ENCODE data around the gene RALGDS.
A peak's percentile ranks its signal among the peaks of the same experiment; 100 is the strongest.
"Not testable (repeated sequence)": the region's sequence is repeated elsewhere in the genome, so short reads cannot be mapped to it uniquely, and the experiment has no call there.

The RALGDS gene

GRCh38 chr9:133106511-133107244 lies 14.4 kb downstream of the RALGDS start:
- DNase-seq (ENCODE audit: low spot score), result no peak

- DNase-seq (ENCODE audit: low spot score), result no peak
Observed at GRCh38 chr9:133105461-133105770, 15.6 kb downstream of the RALGDS start.

- no peak for DNase-seq (ENCODE audit: low spot score)
Observed at GRCh38 chr9:133104718-133105460, 16.2 kb downstream of the RALGDS start.

GRCh38 chr9:133103987-133104505 lies 17.0 kb downstream of the RALGDS start:
- DNase-seq (ENCODE audit: low spot score), result no peak

GRCh38 chr9:133103183-133103986 lies 17.7 kb downstream of the RALGDS start:
- peak; percentile 79 for DNase-seq (ENCODE audit: low spot score)

- no peak for DNase-seq (ENCODE audit: low spot score)
Observed at GRCh38 chr9:133102190-133103021, 18.6 kb downstream of the RALGDS start.

DNA sequence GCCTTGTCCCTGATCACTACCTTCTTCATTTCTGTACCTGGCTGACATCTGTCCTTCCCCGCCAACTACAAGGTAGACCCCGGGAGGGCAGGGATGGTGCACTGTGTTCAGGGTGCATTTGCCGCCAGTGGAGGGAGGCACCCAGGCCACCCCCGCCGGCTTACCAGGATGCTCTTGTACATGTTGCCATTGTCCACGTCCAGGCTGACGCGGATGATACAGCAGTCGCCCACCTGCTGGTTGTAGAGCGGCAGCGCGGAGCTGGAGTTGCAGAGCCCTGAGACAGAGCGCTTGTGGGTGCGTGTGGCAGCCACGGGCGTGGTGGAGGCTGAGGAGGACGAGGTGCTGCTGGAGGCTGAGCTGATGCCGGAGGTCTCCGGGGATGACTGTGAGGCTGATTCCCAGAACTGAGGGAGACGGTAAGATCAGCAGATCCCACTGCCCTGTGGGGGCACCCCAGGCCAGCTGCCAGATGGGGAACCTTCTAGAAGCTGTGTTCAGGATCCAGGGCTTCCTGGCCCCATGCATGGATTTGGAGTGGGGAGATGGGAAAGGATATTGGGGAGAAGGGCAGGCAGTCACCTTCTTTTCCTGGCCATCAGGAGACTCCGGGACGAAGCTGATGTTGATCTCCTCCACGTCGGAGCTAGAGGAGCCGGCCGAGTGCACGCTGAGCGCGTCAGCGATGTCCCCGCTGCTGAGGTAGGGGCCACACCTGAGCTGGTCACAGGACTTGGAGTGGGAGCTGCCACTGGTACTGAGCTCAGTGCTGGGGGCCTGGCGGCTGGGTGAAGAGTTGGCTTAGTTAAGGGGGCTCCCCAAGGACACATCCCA lies 19.5 kb downstream of the RALGDS start:
- DNase-seq (ENCODE audit: low spot score), result no peak

- no peak for DNase-seq (ENCODE audit: low spot score)
Observed at GRCh38 chr9:133100506-133101355, 20.3 kb downstream of the RALGDS start.

DNA sequence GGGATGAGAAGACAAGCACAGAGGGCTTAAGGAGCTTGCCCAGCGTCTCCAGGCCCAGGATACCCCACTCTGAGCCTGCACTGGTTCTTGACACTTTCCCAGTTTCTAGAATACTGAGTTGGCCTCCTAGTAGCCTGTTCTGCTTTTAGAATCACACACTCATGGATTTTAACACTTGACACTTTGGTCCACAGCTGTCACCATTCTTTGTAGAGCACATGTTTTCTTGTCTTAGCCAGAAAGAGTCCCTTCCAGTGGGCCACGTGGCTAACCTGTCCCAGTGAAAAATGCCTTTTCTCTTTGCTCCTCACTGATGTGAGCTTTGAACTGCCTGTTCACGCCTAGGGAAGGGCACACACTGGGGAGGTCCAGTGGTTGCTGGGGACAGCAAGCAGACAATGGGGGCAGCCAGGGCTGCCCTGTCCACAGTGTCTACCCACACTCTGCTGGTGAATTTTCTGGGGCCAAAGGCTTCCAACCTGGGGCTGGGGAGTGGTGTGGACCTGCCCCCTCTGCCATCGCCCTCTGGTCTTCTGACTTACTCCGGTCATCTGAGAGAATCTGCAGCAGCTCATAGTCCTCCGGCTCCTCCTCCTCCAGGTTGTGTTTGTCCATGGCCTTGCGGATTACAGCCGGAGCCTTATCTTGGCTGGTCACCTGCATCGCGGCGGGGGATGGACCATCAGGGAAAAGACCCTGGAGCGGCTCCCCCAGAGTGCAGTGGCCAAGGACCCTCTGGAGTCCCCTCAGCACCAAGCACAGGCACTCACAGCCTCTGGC lies 21.1 kb downstream of the RALGDS start:
- no peak for DNase-seq (ENCODE audit: low spot score)

- DNase-seq (ENCODE audit: low spot score), result no peak
Observed at GRCh38 chr9:133098871-133099270, 22.2 kb downstream of the RALGDS start.

DNA sequence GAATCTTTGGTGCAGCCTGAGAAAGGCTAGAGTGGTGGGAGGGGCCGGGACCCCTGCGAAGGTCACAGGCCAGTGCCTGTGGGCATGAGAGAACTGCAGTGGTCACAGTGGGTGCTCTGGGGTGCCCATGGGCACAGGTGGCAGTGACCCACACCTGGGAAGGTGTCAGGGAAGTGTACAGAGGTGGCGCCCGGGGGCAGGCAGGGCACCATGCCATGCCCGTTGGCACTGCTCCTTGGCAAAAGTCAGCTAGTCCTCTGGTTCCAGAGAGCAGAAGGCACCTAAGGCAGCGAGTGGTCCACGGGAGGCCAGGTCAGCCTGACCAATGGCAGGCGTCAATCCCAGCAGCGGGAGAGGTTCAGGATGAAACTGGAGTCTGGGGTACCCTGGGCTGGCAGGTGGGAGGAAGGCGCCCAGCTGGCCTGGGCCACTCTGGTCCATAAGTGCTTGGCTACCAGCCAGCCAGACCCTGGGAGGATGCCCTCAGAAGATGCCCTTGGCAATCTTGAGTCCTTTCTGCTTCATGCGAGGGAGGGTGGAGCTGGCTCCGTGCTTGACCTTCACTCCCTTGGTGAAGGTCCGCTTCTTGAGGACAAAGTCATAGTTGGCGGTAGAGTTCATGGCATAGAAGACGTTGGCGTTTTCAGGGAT lies 22.8 kb downstream of the RALGDS start:
- DNase-seq (ENCODE audit: low spot score), result no peak

DNA sequence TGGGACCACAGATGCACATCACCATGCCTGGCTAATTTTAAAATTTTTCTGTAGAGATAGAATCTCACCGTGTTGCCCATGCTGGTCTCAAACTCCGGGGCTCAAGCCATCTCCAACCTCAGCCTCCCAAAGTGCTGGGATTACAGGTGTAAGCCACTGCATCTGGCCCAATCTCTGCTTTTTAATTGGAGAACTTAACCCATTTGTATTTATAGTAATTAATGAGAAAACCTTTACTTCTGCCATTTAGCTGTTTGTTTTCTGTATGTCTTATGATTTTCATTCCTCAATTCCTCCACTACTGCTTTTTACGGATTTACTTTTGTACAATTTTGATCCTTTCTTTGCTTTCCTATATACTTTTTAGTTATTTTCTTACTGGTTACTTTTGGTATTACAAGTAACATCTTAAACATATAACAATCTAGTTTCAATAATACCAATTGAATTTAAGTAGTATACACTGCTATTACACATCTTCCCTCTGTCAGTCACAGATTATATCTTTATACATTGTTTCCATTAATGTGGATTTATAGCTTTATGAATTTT lies 26.1 kb downstream of the RALGDS start:
- DNase-seq (ENCODE audit: low spot score), result no peak

- not testable (repeated sequence) for DNase-seq (ENCODE audit: low spot score)
Observed at GRCh38 chr9:133094351-133094750, 26.7 kb downstream of the RALGDS start.

- no peak for DNase-seq (ENCODE audit: low spot score)
Observed at GRCh38 chr9:133090752-133091385, 30.2 kb downstream of the RALGDS start.

- DNase-seq (ENCODE audit: low spot score), result no peak
Observed at GRCh38 chr9:133090187-133090586, 30.9 kb downstream of the RALGDS start.

- DNase-seq (ENCODE audit: low spot score), result no peak
Observed at GRCh38 chr9:133089271-133089671, 31.8 kb downstream of the RALGDS start.

GRCh38 chr9:133088756-133089155 lies 32.3 kb downstream of the RALGDS start:
- DNase-seq (ENCODE audit: low spot score), result no peak
